GM12872 (cell line): ENCODE measurements around the gene UVRAG.

Experiments used
- CTCF ChIP-seq: IDR thresholded peaks from 3 replicates; pipeline ENCODE4 v1.5.1; 2011; ENCODE audit warnings: low read depth, mild to moderate bottlenecking, low read length, moderate library complexity; ENCODE audit not compliant: insufficient read depth

Gene UVRAG

GRCh38 chr11:76156971-76157427, 342.0 kb downstream of the UVRAG start:
- TF ChIP-seq CTCF: no peak

GRCh38 chr11:76157891-76158290, 342.9 kb downstream of the UVRAG start:
- no peak for TF ChIP-seq CTCF

- no peak for TF ChIP-seq CTCF
These were observed 343.6 kb downstream of the UVRAG start for GRCh38 chr11:76158394-76159302.

GRCh38 chr11:76159303-76159937, 344.4 kb downstream of the UVRAG start:
- no peak for TF ChIP-seq CTCF

GRCh38 chr11:76159983-76160661, 345.1 kb downstream of the UVRAG start:
- TF ChIP-seq CTCF: no peak

GRCh38 chr11:76160856-76161255, 345.8 kb downstream of the UVRAG start:
- TF ChIP-seq CTCF: no peak

GRCh38 chr11:76161261-76161961, 346.4 kb downstream of the UVRAG start:
- no peak for TF ChIP-seq CTCF
